HEK293 (cell line): Measurements from ENCODE around the gene RNF144B.

Experiments used
- CTCF ChIA-PET: fragments of 350-600 bp; formaldehyde crosslinking; extraction: SDS; loops from one replicate; lab custom pipeline; 2021; ENCODE audit warnings: antibody characterized with exemption; lab: Yijun Ruan, JAX
- POLR2A ChIA-PET: fragments of 300-600 bp; formaldehyde crosslinking; extraction: SDS; loops from one replicate; lab custom pipeline; 2020; ENCODE audit warnings: antibody characterized with exemption, inconsistent platforms; lab: Yijun Ruan, JAX
- H3K27ac ChIP-seq: fragments of 200-500 bp; sonication (Bioruptor generic); 2 replicates; pipeline ENCODE4 v1.5.1; 2014; ENCODE audit warnings: low read depth, low read length, control low read depth, inconsistent platforms; ENCODE audit errors: extremely low read depth
- H3K36me3 ChIP-seq, 2 experiments: fragments of 200-500 bp in 1 of 2; sonication (Bioruptor generic) in 1 of 2; 1 replicate in 1 of 2; 2 replicates in 1 of 2; pipeline ENCODE4 v1.5.1; 2014 to 2017; ENCODE audit warnings: inconsistent platforms in 2 of 2, low read length in 2 of 2; ENCODE audit not compliant: control insufficient read depth in 2 of 2, insufficient read depth in 1 of 2
- H3K4me1 ChIP-seq: fragments of 200-500 bp; sonication (Bioruptor generic); 2 replicates; pipeline ENCODE4 v1.5.1; 2014; ENCODE audit warnings: mild to moderate bottlenecking, low read length, inconsistent platforms; ENCODE audit not compliant: control insufficient read depth, insufficient read depth
- H3K4me3 ChIP-seq: 2 replicates; pipeline ENCODE4 v1.5.1; 2011; ENCODE audit warnings: low read depth, mild to moderate bottlenecking, control low read depth, low read length, moderate library complexity
- H3K9me3 ChIP-seq: fragments of 200-500 bp; sonication (Bioruptor generic); 2 replicates; pipeline ENCODE4 v1.5.1; 2014; ENCODE audit warnings: low read depth, low read length, inconsistent platforms; ENCODE audit not compliant: control insufficient read depth, insufficient read depth
- MYNN ChIP-seq: fragments of 450-650 bp; formaldehyde crosslinking; IDR thresholded peaks from 2 replicates; pipeline ENCODE4 v1.5.1; 2016; ENCODE audit warnings: missing biosample characterization, missing genetic modification characterization, borderline replicate concordance
- MZF1 ChIP-seq: fragments of 450-650 bp; formaldehyde crosslinking; IDR thresholded peaks from 2 replicates; pipeline ENCODE4 v1.5.1; 2017; ENCODE audit warnings: missing biosample characterization, missing genetic modification characterization, borderline replicate concordance
- OSR2 ChIP-seq: fragments of 450-650 bp; formaldehyde crosslinking; IDR thresholded peaks from 2 replicates; pipeline ENCODE4 v1.5.1; 2016; ENCODE audit warnings: missing biosample characterization, missing genetic modification characterization
- REPIN1 ChIP-seq: fragments of 450-650 bp; formaldehyde crosslinking; IDR thresholded peaks from 2 replicates; pipeline ENCODE4 v1.5.1; 2017; ENCODE audit warnings: missing biosample characterization, missing genetic modification characterization, low read depth
- ZIC2 ChIP-seq: fragments of 450-650 bp; formaldehyde crosslinking; IDR thresholded peaks from 2 replicates; pipeline ENCODE4 v1.5.1; 2016; ENCODE audit warnings: missing biosample characterization, missing genetic modification characterization
- ZNF10 ChIP-seq: fragments of 450-650 bp; formaldehyde crosslinking; IDR thresholded peaks from 2 replicates; pipeline ENCODE4 v1.5.1; 2017; ENCODE audit warnings: missing biosample characterization, missing genetic modification characterization
- ZNF2 ChIP-seq: fragments of 450-650 bp; formaldehyde crosslinking; IDR thresholded peaks from 2 replicates; pipeline ENCODE4 v1.5.1; 2016; ENCODE audit warnings: missing biosample characterization, missing genetic modification characterization
- ZNF302 ChIP-seq: fragments of 450-650 bp; formaldehyde crosslinking; IDR thresholded peaks from 2 replicates; pipeline ENCODE4 v1.5.1; 2016; ENCODE audit warnings: missing biosample characterization, missing genetic modification characterization, low read depth
- ZNF423 ChIP-seq: fragments of 450-650 bp; formaldehyde crosslinking; IDR thresholded peaks from 2 replicates; pipeline ENCODE4 v1.5.1; 2016; ENCODE audit warnings: missing biosample characterization, missing genetic modification characterization
- ZNF473 ChIP-seq: fragments of 450-650 bp; formaldehyde crosslinking; IDR thresholded peaks from 2 replicates; pipeline ENCODE4 v1.5.1; 2017; ENCODE audit warnings: missing biosample characterization, missing genetic modification characterization
- ZNF544 ChIP-seq: fragments of 450-650 bp; formaldehyde crosslinking; IDR thresholded peaks from 2 replicates; pipeline ENCODE4 v1.5.0; 2017; ENCODE audit warnings: missing biosample characterization, missing genetic modification characterization
- ZNF558 ChIP-seq: fragments of 450-650 bp; formaldehyde crosslinking; IDR thresholded peaks from 2 replicates; pipeline ENCODE4 v1.5.1; 2016; ENCODE audit warnings: missing biosample characterization, missing genetic modification characterization
- ZNF624 ChIP-seq: fragments of 450-650 bp; formaldehyde crosslinking; IDR thresholded peaks from 2 replicates; pipeline ENCODE4 v1.5.1; 2017; ENCODE audit warnings: missing biosample characterization, missing genetic modification characterization
- TF ChIP-seq, protein P1 (sequence below): fragments of 450-650 bp; formaldehyde crosslinking; IDR thresholded peaks from 2 replicates; pipeline ENCODE4 v1.5.1; 2016; ENCODE audit warnings: missing biosample characterization, missing genetic modification characterization, borderline replicate concordance
- TF ChIP-seq, protein P2 (sequence below): fragments of 450-650 bp; formaldehyde crosslinking; IDR thresholded peaks from 2 replicates; pipeline ENCODE4 v1.5.1; 2016; ENCODE audit warnings: missing biosample characterization, missing genetic modification characterization
- TF ChIP-seq, protein P3 (sequence below): fragments of 450-650 bp; formaldehyde crosslinking; optimal IDR thresholded peaks from 2 replicates; pipeline ENCODE3; 2016; ENCODE audit warnings: missing biosample characterization, mild to moderate bottlenecking, missing genetic modification characterization
- TF ChIP-seq, protein P4 (sequence below): fragments of 450-650 bp; formaldehyde crosslinking; IDR thresholded peaks from 2 replicates; pipeline ENCODE4 v1.5.1; 2016; ENCODE audit warnings: missing biosample characterization, missing genetic modification characterization
- TF ChIP-seq, protein P5 (sequence below): fragments of 450-650 bp; formaldehyde crosslinking; IDR thresholded peaks from 2 replicates; pipeline ENCODE4 v1.5.0; 2017; ENCODE audit warnings: missing biosample characterization, missing genetic modification characterization, borderline replicate concordance

RNF144B gene

DNA sequence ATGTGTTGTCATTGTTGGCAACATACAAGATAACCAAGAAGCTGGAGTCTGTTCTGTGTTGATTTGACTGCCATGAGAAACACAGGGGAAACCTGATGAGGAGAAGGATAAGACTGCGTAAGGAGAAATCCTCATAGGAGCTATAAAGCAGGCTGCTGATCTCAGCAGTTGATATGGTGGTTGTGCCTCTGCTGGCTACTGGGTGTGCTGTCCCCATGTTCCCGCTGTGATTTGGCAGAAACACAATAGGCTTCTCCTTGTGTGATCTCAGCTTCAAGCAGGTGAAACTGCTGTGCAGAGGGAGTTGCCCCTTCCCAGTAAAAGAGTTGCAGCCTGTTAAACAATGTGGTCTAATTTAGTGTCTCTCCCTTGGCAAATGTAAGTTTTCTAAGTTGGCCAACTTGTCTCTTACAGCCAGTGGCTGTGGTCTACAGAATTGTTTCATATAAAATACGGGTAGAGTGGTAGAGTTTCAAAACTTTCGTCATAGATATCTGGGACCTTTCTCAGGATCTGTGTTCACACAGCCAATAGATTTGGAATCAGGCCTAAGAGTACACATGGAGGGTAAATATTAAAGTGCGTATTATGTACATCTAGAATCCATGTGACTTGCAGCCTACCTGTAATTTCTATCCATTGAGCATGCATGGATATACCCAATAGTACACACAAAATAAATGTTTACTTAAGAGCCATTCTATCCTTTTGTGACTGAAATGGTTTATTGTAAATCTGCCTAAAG lies 78.4 kb downstream of the RNF144B start:
- Histone ChIP-seq H3K36me3 (no peaks in the 10 kb centered on the region), H3K27ac (no peak overlapping the region), H3K9me3 (no peaks in the 10 kb centered on the region), H3K4me3 (no peak overlapping the region), H3K4me1 (no peaks in the 10 kb centered on the region)
- TF ChIP-seq ZNF423 (tag by site-specific recombination) (0 out of 2 replicates have a peak, but pooled peaks have one; percentile 70), OSR2 (peak; percentile 79), ZIC2 (tag by site-specific recombination) (peak; percentile 94), ZNF10 (tag by site-specific recombination) (0 out of 2 replicates have a peak, but pooled peaks have one; percentile 23), MYNN (tag by site-specific recombination) (no peak)
- CTCF ChIA-PET: interaction anchor here (0.6 to 1.3 kb wide), 2 partner anchors 140 to 1414 kb away, joined by 3 to 4 read pairs; no protein-coding TSS in a partner anchor
- POLR2A ChIA-PET: no interaction called here

DNA sequence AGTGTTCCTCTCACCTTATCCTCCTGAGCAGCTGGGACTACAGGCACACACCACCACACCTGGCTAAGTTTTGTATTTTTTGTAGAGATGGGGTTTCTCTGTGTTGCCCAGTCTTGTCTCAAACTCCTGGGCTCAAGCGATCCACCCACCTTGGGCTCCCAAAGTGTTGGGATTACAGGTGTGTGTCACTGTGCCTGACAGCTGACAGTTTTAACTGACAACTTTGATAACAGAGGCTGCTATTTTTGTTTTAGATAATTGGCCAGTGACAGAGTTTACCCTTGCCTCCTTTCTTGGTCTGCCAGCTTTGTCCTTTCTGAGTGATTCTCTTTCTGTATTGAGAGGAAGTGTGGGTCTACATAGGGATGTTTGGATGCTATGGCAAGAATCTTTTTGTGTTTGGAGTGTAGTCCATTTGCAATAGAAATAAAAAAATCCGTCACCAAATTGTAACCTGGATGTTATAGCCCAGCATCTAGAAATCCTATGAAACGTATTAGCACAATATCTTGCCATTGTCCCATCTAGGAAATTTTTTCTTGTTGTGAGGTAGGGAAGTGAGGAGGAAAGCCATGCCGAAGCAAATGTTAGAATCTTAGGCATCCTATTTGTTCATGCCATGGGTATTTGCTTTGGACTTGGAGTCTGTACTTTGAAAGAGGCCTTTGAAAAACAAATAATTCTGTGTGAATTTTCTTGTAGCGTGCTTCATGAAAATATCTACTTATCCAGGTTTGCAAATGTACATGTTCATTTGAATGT lies 80.8 kb downstream of the RNF144B start:
- POLR2A ChIA-PET: no interaction called here
- Histone ChIP-seq H3K4me3 (no peak overlapping the region), H3K9me3 (no peaks in the 10 kb centered on the region), H3K27ac (no peak overlapping the region), H3K4me1 (no peaks in the 10 kb centered on the region), H3K36me3 (no peaks in the 10 kb centered on the region)
- CTCF ChIA-PET: no interaction called here
- TF ChIP-seq, protein P1, sequence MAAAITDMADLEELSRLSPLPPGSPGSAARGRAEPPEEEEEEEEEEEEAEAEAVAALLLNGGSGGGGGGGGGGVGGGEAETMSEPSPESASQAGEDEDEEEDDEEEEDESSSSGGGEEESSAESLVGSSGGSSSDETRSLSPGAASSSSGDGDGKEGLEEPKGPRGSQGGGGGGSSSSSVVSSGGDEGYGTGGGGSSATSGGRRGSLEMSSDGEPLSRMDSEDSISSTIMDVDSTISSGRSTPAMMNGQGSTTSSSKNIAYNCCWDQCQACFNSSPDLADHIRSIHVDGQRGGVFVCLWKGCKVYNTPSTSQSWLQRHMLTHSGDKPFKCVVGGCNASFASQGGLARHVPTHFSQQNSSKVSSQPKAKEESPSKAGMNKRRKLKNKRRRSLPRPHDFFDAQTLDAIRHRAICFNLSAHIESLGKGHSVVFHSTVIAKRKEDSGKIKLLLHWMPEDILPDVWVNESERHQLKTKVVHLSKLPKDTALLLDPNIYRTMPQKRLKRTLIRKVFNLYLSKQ (tag by site-specific recombination): no peak
- TF ChIP-seq ZNF302 (no peak), OSR2 (no peak)
- TF ChIP-seq, protein P2, sequence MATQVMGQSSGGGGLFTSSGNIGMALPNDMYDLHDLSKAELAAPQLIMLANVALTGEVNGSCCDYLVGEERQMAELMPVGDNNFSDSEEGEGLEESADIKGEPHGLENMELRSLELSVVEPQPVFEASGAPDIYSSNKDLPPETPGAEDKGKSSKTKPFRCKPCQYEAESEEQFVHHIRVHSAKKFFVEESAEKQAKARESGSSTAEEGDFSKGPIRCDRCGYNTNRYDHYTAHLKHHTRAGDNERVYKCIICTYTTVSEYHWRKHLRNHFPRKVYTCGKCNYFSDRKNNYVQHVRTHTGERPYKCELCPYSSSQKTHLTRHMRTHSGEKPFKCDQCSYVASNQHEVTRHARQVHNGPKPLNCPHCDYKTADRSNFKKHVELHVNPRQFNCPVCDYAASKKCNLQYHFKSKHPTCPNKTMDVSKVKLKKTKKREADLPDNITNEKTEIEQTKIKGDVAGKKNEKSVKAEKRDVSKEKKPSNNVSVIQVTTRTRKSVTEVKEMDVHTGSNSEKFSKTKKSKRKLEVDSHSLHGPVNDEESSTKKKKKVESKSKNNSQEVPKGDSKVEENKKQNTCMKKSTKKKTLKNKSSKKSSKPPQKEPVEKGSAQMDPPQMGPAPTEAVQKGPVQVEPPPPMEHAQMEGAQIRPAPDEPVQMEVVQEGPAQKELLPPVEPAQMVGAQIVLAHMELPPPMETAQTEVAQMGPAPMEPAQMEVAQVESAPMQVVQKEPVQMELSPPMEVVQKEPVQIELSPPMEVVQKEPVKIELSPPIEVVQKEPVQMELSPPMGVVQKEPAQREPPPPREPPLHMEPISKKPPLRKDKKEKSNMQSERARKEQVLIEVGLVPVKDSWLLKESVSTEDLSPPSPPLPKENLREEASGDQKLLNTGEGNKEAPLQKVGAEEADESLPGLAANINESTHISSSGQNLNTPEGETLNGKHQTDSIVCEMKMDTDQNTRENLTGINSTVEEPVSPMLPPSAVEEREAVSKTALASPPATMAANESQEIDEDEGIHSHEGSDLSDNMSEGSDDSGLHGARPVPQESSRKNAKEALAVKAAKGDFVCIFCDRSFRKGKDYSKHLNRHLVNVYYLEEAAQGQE (tag by site-specific recombination): no peak

DNA sequence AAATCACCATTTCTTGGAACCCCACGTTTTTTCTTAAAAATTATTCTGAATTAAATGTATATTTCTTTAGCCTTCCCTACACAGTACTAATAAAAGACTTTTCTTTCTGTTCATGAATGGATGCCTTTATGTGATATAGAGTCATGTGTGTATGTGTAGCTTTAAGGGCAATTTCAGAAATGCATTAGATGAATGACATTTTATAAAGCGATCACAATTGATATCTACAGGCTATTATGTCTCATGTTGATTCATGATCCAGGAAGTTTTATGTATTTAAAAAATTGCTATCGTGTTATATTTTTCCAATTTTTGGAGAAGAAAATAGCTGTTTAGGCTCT lies 81.3 kb downstream of the RNF144B start:
- Histone ChIP-seq H3K27ac (no peak overlapping the region), H3K9me3 (no peaks in the 10 kb centered on the region), H3K4me1 (no peaks in the 10 kb centered on the region), H3K36me3 (no peaks in the 10 kb centered on the region), H3K4me3 (no peak overlapping the region)
- ChIA-PET CTCF (interaction anchor here (0.6 to 1.0 kb wide), 2 partner anchors 128 to 143 kb away, joined by 3 read pairs; no protein-coding TSS in a partner anchor), POLR2A (no interaction called here)
- TF ChIP-seq ZNF558 (tag by site-specific recombination) (no peak), ZNF624 (no peak), ZNF2 (no peak), ZNF544 (no peak), MZF1 (tag by site-specific recombination) (no peak), REPIN1 (no peak), ZNF473 (tag by site-specific recombination) (no peak)
- TF ChIP-seq, protein P3, sequence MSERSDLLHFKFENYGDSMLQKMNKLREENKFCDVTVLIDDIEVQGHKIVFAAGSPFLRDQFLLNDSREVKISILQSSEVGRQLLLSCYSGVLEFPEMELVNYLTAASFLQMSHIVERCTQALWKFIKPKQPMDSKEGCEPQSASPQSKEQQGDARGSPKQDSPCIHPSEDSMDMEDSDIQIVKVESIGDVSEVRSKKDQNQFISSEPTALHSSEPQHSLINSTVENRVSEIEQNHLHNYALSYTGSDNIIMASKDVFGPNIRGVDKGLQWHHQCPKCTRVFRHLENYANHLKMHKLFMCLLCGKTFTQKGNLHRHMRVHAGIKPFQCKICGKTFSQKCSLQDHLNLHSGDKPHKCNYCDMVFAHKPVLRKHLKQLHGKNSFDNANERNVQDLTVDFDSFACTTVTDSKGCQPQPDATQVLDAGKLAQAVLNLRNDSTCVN (tag by site-specific recombination): no peak
- TF ChIP-seq, protein P4, sequence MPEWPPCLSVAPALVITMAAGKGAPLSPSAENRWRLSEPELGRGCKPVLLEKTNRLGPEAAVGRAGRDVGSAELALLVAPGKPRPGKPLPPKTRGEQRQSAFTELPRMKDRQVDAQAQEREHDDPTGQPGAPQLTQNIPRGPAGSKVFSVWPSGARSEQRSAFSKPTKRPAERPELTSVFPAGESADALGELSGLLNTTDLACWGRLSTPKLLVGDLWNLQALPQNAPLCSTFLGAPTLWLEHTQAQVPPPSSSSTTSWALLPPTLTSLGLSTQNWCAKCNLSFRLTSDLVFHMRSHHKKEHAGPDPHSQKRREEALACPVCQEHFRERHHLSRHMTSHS (tag by site-specific recombination): no peak
- TF ChIP-seq, protein P5, sequence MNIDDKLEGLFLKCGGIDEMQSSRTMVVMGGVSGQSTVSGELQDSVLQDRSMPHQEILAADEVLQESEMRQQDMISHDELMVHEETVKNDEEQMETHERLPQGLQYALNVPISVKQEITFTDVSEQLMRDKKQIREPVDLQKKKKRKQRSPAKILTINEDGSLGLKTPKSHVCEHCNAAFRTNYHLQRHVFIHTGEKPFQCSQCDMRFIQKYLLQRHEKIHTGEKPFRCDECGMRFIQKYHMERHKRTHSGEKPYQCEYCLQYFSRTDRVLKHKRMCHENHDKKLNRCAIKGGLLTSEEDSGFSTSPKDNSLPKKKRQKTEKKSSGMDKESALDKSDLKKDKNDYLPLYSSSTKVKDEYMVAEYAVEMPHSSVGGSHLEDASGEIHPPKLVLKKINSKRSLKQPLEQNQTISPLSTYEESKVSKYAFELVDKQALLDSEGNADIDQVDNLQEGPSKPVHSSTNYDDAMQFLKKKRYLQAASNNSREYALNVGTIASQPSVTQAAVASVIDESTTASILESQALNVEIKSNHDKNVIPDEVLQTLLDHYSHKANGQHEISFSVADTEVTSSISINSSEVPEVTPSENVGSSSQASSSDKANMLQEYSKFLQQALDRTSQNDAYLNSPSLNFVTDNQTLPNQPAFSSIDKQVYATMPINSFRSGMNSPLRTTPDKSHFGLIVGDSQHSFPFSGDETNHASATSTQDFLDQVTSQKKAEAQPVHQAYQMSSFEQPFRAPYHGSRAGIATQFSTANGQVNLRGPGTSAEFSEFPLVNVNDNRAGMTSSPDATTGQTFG (tag by site-specific recombination): no peak
